ENCODE results near the gene PACS1. TPM values are rescaled to one million over a fixed set of nuclear protein-coding genes. Genes with fewer than 3 reads are reported as not detected.

Gene PACS1
- total RNA-seq, 1 experiment from 2014 or later = 47.9 TPM

- no peak for DNase-seq
- BruUV-seq (replicated peaks) = no TSS peak
- peaks cover 31% of the 10 kb centered on the region for H3K4me1 Mint-ChIP-seq (ENCODE audit: low read depth, unreplicated experiment)
- intact Hi-C loops (cut with micrococcal nuclease; ENCODE audit: unreplicated experiment) = no loop called here
- TF ChIP-seq CTCF (IDR thresholded peaks at IDR 0.05; ENCODE audit: unreplicated experiment) = no peak
- H3K27me3 Mint-ChIP-seq (ENCODE audit: unreplicated experiment) = peaks cover 33% of the 10 kb centered on the region
- H3K4me3 Mint-ChIP-seq (ENCODE audit: low read depth, unreplicated experiment) = peak overlapping the region; percentile 80
- CTCF ChIA-PET = no interaction called here
- H3K27ac Mint-ChIP-seq (ENCODE audit: unreplicated experiment) = peak overlapping the region; percentile 90
- no peaks in the 10 kb centered on the region for H3K9me3 Mint-ChIP-seq (ENCODE audit: low read depth, unreplicated experiment)
- H3K36me3 Mint-ChIP-seq (ENCODE audit: insufficient read depth, unreplicated experiment) = peaks cover 42% of the 10 kb centered on the region
Observed at GRCh38 chr11:66290330-66290621, 220.2 kb downstream of the PACS1 start.

DNA sequence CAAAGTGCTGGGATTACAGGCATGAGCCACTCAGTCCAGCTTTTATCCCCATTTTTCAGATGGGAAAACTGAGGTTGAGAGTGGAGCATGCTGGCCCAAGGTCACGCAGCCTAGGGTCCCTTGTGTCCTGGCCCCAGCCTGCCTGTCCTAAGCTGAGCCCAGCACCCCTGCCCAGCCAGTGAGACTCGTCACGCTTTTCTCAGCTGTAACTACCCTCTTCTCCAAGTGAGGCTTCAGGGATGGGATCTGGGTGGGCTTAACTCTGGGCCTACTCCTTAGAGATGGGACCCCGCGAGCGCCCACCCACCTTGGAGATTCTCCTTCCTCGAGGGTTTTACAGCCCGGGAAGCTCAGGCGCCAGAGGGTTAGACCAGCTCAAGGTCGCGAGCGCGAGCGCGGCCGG lies 221.2 kb downstream of the PACS1 start:
- H3K9me3 Mint-ChIP-seq (ENCODE audit: low read depth, unreplicated experiment) = no peaks in the 10 kb centered on the region
- no TSS peak for BruUV-seq (replicated peaks)
- peaks cover 31% of the 10 kb centered on the region for H3K4me1 Mint-ChIP-seq (ENCODE audit: low read depth, unreplicated experiment)
- DNase-seq = no peak
- H3K27me3 Mint-ChIP-seq (ENCODE audit: unreplicated experiment) = peaks cover 40% of the 10 kb centered on the region
- intact Hi-C loops (cut with micrococcal nuclease; ENCODE audit: unreplicated experiment) = no loop called here
- H3K36me3 Mint-ChIP-seq (ENCODE audit: insufficient read depth, unreplicated experiment) = peaks cover 36% of the 10 kb centered on the region
- TF ChIP-seq CTCF (IDR thresholded peaks at IDR 0.05; ENCODE audit: unreplicated experiment) = no peak
- no peak overlapping the region for H3K27ac Mint-ChIP-seq (ENCODE audit: unreplicated experiment)
- H3K4me3 Mint-ChIP-seq (ENCODE audit: low read depth, unreplicated experiment) = peak overlapping the region; percentile 80
- CTCF ChIA-PET = interaction anchor here (0.6 to 1.5 kb wide), 3 partner anchors 9 to 167 kb away, joined by 3 read pairs; no protein-coding TSS in a partner anchor

- TF ChIP-seq CTCF (IDR thresholded peaks at IDR 0.05; ENCODE audit: unreplicated experiment) = no peak
- H3K4me3 Mint-ChIP-seq (ENCODE audit: low read depth, unreplicated experiment) = peak within 1 kb of the TSS; percentile 80
- intact Hi-C loops (cut with micrococcal nuclease; ENCODE audit: unreplicated experiment) = no loop called here
- CTCF ChIA-PET = interaction anchor here (0.6 to 1.5 kb wide), 2 partner anchors 9 to 167 kb away, joined by 3 read pairs; no protein-coding TSS in a partner anchor
- H3K9me3 Mint-ChIP-seq (ENCODE audit: low read depth, unreplicated experiment) = no peaks in the 10 kb centered on the region
- H3K4me1 Mint-ChIP-seq (ENCODE audit: low read depth, unreplicated experiment) = peaks cover 31% of the 10 kb centered on the region
- H3K27ac Mint-ChIP-seq (ENCODE audit: unreplicated experiment) = no peak within 1 kb of the TSS
- peaks cover 36% of the 10 kb centered on the region for H3K36me3 Mint-ChIP-seq (ENCODE audit: insufficient read depth, unreplicated experiment)
- no TSS peak for BruUV-seq (replicated peaks)
- DNase-seq = peak; percentile 53
- H3K27me3 Mint-ChIP-seq (ENCODE audit: unreplicated experiment) = peaks cover 47% of the 10 kb centered on the region
Observed at GRCh38 chr11:66291706-66292542, 221.9 kb downstream of the PACS1 start, which contains the start of gene TMEM151A. Gene TMEM151A, plus strand, starts transcription at chr11:66291894. Its CDS starts 120 bp downstream, at chr11:66292014.

DNA sequence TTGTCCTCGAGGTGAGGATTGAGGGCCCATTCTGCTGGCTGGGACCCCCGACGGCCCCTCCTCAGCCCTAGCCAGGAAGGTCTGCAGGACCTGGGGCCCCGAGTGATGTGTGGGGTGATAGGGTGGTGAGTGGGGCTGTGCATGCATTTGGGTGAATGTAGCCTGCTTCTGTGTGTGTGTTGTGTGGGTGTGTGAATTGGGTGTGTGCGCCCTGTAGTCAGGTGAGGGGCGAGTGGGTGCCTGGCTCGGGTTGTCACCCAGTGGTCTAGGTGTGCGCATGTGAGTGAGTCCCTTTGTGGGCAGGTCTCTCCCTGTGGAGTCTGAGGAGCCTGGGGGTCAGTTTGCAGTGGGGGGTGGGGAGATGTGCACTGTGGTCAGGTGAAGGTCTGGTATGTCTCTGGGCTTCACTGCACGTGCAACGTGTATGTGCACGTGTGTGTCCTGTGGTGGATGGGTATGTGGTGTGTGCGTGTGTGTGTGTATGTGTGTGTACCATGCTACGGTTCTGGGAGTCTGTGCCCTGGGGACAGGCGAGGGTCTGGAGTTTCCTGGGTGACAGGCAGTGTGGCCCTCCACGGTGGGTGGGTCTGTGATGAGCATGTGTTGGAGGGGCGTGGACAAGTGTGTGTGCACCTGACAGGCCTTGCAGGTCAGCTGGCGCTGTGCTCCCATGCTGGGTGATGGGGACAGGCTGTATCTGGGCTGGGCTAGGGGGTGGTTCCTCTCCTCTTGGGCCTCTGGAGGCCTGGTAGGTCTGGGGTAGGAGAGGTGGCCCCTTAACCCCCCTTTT lies 222.7 kb downstream of the PACS1 start:
- no peak for DNase-seq
- Mint-ChIP-seq H3K9me3 (ENCODE audit: low read depth, unreplicated experiment) (no peaks in the 10 kb centered on the region), H3K36me3 (ENCODE audit: insufficient read depth, unreplicated experiment) (peaks cover 32% of the 10 kb centered on the region), H3K27me3 (ENCODE audit: unreplicated experiment) (peaks cover 55% of the 10 kb centered on the region), H3K27ac (ENCODE audit: unreplicated experiment) (no peak overlapping the region), H3K4me1 (ENCODE audit: low read depth, unreplicated experiment) (peaks cover 31% of the 10 kb centered on the region), H3K4me3 (ENCODE audit: low read depth, unreplicated experiment) (peak overlapping the region; percentile 13)
- intact Hi-C loops (cut with micrococcal nuclease; ENCODE audit: unreplicated experiment) = no loop called here
- TF ChIP-seq CTCF (IDR thresholded peaks at IDR 0.05; ENCODE audit: unreplicated experiment) = no peak
- no TSS peak for BruUV-seq (replicated peaks)
- CTCF ChIA-PET = interaction anchor here (1.3 kb wide), 1 partner anchor 20 kb away, joined by 3 read pairs; no protein-coding TSS in a partner anchor
